HG02642 (cell line): ENCODE measurements around the gene ANXA10.

ENCODE experiments used
- ATAC-seq: cut with Tn5 transposase; IDR thresholded peaks from one replicate; pipeline ENCODE4 v1.9.1; 2021; ENCODE audit warnings: mild to moderate bottlenecking; ENCODE audit not compliant: unreplicated experiment, poor library complexity

ANXA10 gene, protein sequence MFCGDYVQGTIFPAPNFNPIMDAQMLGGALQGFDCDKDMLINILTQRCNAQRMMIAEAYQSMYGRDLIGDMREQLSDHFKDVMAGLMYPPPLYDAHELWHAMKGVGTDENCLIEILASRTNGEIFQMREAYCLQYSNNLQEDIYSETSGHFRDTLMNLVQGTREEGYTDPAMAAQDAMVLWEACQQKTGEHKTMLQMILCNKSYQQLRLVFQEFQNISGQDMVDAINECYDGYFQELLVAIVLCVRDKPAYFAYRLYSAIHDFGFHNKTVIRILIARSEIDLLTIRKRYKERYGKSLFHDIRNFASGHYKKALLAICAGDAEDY

DNA sequence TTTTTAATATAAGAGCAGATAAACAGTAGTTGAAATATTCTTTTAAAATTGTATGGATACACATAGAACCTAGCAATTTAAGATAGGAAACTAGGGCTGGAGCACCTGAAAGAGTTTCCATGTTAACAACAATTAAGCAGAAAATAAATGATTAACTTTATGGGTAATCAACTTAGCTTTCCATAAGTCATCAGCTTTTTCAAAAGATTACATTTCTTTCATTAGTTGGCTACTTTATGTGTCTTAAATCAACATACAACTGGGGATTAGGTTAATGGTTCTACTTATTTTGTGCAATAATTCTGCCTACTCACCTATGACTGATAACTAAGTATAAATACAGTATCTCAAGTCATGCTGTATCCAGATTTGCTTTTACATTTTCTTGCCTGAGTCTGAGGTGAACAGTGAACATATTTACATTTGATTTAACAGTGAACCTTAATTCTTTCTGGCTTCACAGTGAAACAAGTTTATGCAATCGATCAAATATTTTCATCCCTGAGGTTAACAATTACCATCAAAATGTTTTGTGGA lies at the start of gene ANXA10:
TSS of gene ANXA10 (plus strand) at position 362 of the 537 bp plus-strand sequence. CDS start at position 526, 164 bp downstream.
- ATAC-seq = no peak

DNA sequence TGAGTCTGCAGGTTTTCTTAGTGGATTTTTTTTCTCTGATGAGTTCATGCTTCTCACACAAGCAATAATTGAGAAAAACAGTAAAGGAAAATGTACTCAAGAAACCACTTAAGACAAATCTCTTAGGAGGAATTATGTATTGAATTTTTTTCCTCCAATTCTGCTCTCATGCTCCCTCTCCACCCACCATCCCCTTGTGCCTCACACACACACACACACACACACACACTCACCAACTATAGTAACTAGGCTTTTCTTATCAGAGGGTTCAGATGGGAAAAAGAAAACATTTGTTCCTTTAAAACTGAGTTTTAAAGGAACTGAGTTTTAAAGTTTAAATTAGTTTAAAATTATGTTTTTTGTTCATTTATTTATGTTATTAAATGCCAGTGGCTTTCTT lies 47.0 kb upstream of the ANXA10 start:
- no peak for ATAC-seq

DNA sequence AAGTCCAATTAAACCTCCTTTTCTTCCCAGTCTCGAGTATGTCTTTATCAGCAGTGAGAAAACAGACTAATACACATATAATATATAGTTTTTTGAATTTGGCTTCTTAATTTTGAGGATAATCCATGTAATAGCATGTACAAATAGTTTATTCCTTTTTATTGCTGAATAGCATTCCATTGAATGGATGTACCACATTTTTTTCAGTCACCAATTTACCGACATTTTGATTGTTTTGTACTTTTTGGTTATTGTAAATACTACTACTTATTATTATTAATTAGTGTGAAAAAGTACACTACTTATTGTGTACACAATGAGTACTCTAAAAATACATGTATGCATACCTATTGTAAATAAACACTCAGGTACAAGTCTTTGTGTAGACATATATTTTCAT lies 42.3 kb upstream of the ANXA10 start:
- no peak for ATAC-seq

DNA sequence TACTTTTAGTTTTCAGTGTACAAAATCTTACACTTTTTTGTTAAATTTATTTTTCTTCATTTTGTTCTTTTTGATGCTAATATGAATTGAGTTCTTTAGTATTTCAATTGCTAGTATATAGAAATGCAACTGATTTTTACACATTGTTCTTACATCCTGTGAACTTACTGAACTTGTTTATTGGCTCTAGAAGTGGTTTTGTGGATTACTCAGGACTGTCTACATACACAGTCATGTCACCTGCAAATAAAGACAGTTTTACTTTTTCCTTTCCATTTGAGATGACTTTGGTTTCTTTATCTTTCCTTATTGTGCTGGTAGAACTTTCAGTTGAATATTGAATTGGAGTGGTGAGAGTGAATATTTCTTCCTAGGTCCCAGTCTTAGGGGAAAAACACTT lies 40.8 kb upstream of the ANXA10 start:
- no peak for ATAC-seq

DNA sequence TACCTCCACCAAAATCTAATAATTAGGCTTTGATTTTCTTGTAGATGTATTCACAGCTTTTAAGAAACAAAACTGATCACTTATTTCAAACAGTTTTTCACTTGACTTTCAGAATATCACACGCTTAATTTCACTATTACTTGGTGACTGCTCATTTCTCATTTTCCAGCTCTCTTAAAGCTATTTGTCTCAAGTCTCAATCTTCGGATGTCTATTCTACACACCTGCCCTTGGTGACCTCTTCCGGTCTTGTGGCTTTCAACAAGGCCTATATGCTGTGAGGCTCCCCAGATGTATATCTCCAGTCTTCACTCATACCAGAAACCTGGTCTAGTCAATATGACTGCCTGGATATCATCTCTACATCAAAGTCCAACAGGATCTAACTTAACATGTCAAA lies 34.9 kb upstream of the ANXA10 start:
- peak; percentile 85 for ATAC-seq

DNA sequence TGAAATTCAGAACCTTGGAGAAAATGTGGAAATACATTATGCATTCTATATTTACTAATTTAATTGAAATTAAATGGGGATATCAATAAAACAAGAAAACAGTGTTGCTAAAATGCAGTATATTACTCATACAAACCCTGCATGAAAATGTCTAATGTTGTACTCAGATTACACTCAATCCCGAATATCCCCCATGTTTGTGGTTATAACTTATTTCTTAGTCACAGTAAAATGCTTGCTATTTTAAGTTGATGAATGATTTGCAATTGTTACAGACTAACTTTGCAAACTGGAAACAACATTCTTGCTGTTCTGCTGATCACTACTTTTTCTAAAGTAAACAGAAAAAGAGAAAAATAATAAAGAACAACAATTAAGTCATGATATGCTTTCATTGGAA lies 33.1 kb upstream of the ANXA10 start:
- no peak for ATAC-seq

DNA sequence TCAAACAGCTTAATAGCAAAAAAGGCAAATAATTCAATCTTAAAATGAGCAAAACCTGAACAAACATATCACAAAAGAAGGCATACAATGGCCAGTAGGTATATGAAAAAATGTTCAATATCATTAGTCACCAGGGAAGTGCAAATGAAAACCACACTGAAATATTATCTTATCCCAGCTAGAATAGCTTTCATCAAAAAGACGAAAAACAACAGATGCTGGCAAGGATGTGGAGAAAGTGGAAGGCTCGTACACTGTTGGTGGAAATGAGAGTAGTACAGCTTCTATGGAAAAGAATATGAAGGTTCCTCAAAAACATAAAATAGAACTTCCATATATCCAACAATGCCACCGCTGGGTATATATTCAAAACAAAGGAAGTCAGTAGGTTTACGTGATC lies 29.3 kb upstream of the ANXA10 start:
- ATAC-seq = no peak

DNA sequence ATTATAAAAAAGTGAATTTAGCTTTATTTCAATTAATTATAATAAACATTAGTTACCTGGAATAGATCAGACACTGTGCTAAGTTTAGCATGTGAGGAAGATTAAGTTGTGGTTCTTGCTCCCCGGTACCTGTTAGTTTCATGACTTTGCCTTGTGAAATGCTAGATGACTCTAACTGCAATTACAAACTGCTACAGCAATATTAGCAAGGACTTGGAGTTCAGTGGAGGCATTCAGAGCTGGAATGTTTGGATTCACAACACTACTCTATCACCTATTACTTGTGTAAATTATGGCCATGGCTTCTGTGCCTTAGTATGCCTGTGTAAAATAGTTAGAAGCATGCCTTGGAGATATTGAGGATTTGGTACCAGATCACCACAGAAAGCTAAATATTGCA lies 21.4 kb upstream of the ANXA10 start:
- no peak for ATAC-seq

DNA sequence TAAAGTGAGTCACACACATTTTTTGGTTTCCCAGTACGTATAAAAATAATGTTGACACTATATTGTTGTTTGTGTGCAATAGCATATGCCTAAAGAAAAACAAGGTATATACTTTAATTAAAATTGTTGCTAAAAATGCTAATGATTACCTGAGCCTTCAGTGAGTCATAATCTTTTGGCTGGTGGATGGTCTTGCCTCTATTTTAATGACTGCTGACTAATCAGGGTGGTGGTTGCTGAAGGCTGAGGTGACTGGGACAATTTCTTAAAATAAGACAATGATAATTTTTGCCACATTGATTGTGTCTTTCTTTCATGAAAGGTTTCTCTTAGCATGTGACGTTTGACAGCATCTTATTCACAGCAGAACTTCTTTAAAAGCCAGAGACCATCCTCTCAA lies 21.0 kb upstream of the ANXA10 start:
- no peak for ATAC-seq

DNA sequence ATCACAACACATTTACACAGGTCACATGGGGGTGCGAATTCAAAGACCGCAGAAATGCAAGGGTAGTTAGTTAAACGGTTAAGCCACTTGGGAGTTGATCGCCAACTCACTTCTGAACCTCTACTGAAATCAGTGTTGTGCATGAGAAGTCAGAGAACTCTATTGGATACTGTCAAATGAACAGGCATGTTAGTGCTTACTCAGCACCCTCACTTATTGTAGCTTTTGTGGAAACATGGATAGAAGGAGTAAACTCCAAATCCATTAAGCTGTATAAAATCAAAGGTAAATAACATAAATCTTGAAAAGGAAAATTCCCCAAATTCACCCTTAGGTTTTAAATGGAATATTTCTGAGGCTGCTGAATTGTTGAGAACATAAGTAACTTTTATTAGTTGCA lies 17.5 kb upstream of the ANXA10 start:
- no peak for ATAC-seq

DNA sequence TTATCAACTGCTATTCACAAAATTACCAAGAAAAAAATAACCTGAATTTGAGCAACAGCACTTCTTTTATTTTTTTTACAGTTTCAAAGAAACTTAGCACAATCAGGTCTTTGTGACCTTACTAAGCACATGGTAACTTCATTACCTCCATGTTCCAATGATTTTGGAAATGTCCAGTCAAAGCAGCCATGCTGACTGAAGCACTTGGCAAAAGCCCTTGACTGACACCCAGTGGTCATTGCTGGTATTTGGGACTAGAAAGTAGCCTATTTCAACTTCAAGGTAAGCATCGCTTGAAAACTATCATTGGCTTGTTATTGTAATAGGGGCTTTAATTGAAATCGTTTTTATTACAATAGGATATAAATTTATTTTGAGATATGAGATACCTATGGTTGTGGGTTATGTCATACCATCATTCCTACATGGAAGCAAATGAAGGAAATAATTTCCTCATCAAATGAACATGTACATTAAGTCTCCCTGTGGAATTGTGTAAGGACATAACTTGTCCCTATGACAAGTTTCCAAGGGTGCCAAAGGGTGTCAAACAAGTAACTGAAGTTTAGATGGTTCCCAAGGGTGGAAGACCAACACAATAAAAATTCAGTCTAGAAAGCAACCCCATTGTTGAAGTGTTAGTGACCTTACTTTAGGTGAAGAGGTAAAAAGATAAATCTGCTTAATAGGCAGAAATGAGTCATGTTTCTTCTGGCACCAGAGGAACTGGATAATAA lies 15.2 kb upstream of the ANXA10 start:
- ATAC-seq = peak; percentile 86

DNA sequence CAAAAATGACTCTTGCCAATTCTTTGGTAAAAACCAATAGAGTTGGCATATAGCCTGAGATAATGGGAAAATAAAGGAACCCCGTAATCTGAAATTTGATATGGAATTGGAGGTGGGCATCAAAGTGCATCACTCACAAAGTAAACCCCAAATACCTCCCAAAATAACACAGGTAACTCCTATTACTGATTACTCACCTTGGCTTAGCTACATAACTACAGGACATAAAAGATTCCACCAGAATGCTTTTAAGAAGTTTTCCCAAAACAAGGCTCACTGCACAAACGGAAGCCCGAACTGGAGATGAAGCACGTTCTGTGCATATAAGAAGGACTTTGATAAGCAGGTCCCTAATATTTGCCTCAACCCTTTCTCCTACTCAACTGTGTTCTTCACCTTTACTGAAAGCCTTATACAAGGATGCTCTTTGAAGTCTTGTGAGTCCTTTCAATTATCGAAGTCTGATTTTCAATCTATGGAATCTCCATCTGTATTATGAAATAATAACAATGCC lies 14.6 kb upstream of the ANXA10 start:
- ATAC-seq = no peak

DNA sequence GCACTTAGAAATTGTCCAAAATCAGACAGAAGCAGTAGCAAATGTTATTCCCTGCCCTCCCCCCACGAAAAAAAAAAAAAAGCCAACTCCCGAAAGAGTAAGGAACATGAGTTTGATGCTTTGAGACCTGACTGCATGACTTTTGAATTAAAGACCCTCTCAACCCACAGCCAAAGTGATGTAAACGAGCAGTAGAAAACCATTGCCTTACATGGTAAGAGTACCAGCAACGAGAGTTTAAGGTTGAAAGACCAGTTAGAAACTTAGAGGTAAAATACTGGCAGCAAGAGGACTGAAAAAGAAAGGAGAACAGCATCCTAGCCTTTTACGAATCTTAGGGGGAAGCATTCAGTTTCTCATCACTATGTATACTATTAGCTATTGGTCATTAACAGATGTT lies 10.0 kb upstream of the ANXA10 start:
- ATAC-seq = no peak

DNA sequence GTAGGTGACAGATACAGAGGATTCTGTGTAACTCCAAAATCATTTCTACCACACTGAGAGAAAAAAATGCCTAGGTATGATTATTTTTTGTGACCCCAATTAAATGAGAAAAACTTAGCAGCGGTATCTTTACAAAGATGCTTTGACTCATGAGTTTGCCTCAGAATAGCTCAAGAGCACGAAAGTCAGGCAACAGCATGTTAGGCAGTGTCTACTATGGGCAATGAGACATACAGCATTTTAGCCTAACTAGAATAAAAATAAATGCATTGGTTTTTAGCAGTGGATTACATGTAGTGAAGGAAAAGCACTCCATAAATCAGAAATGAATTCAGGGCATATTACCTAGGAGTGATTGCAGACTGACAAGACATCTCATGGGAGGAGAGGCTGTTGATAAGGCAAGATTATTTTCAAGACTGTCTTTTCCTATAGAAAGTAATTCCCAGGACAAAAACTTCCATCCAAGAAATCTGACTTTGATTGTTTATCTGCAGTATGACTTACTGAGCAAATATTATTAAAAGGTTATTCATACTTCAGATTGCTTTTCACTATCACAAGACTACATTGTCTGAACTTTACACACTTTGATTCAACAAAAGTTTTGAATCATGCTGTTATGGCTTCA lies 3.6 kb downstream of the ANXA10 start:
- ATAC-seq = no peak

DNA sequence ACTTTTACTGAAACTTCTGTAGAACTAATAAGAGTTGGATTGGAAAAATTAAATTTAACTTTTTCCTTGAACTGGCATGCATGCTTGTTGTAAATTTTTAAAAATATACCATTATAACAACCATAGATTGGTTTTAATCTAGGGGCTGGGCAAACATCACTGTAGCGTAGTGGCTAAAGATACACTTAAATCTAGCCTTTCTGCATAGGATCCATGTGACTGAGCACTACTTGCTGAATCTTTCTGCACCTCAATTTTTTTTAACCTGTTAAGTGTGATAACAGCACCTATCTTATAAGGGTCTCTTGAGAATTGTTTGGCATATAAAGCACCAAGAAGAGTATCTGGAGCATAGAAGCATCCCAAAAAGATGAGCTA lies 4.1 kb downstream of the ANXA10 start:
- ATAC-seq = no peak

DNA sequence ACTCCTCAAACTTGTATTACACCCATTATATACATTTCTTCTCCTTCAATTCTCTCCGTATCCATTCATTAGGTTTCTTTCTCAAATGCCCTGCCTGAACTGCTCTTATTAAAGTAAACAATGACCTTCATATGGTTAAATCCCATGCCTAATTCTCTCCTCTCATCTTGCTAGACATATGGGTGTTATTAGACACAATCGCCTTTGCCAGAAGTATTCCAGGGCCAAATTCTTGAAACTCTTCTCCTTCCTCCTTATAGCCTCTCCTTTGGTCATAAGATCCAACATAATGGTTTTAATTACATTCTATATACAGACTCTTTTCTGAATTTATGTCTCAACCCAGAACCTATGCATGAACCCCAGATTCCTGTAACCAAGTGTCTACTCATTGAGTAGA lies 4.8 kb downstream of the ANXA10 start:
- ATAC-seq = no peak

DNA sequence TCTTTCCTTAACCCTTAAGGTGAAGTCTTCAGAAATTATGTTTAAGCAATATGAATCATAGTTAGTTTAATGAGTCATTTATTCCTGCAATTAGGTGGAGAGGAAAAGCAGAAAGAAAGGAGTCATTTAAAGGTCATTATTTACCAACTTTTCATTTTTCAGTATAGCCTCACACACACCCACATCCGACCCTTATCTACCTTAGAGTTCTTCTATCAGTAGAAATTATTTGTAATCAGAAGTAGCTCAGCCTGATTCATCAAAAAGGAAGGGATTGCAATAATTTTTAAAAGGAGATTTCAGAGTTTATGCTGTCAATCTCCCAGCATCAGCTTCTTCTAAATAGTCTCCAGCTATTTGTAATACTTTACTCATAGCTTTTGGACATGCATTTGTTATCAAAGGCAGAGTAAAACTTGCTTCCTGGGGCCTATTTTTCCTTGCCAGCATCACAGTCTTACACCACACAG lies 5.9 kb downstream of the ANXA10 start:
- no peak for ATAC-seq

DNA sequence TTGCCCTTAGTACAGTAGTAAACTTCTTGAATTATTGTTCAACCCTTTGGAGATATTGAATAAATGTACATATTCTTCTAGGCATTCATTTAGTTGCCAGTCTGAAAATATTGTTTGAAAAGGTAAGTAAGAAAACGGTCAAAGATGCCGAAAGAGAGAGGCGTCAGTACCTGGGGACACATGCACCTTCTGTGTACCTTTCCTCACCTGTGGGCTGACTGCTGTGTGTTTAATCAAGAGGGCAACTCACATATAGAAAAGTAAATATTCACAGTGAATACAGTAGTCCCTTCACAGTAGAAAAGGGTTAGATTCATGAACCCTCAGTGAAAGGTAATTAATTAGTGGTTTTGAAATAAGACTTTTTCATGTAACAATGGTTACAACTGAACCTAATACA lies 6.9 kb downstream of the ANXA10 start:
- ATAC-seq = no peak

DNA sequence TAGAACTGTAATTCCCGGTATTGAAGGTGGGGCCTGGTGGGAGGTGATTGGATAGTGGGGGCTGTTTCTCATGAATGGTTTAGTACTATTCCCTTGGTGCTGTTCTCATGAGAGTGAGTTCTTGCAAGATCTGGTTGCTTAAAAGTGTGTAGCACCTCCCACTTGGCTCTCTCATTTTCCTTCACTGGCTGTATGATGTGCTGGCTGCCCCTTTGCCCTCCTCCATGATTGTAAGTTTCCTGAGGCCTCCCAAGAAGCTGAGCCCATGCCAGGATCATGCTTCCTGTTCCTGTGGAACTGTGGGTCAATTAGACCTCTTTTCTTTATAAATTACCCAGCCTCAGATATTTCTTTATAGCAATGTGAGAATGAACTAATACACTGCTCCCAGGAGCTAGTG lies 8.7 kb downstream of the ANXA10 start:
- no peak for ATAC-seq

DNA sequence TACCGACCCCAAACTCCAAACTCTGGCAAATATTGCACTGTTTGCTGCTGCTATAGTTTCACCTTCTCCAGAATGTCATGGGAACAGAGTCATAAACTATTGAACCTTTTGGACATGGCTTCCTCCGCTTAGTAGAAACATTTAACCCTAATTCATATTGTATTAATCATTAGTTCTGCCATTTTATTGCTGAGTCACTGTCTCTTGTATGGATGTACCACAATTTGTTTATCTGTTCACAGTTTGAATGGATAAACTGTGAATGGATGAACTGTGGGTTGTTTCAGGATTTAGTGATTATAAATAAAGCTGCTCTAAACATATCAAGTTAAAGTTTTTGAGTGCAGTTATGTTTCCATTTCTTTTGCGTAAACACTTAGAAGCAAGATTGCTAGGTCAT lies 10.1 kb downstream of the ANXA10 start:
- ATAC-seq = no peak

DNA sequence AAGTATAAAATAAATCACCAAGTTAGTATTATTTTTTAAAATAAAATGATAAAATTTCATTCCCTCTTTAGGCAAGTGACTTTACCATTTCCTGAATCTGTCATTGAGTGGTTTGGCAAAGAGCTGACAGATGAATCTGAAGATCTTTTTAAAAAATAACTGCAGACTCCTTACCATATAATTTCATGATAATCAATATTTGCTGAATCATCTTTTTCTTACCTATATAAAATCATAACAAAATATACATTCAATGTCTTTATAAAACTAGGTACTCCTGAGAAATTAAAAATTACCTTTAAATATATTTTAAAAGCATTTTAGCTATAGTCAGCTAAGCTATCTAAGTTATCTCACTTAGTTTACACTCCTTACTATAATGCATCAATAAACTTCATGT lies 17.2 kb downstream of the ANXA10 start:
- no peak for ATAC-seq
